Breast epithelium (tissue), 4 donors: ENCODE measurements around the gene BAMBI. TPM values are rescaled to one million over a fixed set of nuclear protein-coding genes. Genes with fewer than 3 reads are reported as not detected.
"Not testable (repeated sequence)": the region's sequence is repeated elsewhere in the genome, so short reads cannot be mapped to it uniquely, and the experiment has no call there.

Experiments
- DNase-seq, 2 donors: peaks; one replicate each; pipeline ENCODE4 v3.0.0-alpha.2; 2019; ENCODE audit warnings: low spot score in 2 of 2
- H3K27ac ChIP-seq, 2 donors: fragments of 200-600 bp; sonication (generic) in 1 of 2; one replicate each; pipeline ENCODE4 v1.5.1; 2016 to 2019; ENCODE audit warnings: mild to moderate bottlenecking in 1 of 2
- H3K27me3 ChIP-seq, 2 donors: fragments of 200-600 bp; sonication (generic) in 1 of 2; one replicate each; pipeline versions ENCODE4 v1.5.1 to v1.6.0; 2017 to 2019; ENCODE audit warnings: control low read depth in 1 of 2, mild to moderate bottlenecking in 1 of 2
- H3K36me3 ChIP-seq: fragments of 200-600 bp; one replicate; pipeline ENCODE4 v1.5.1; 2019
- H3K4me1 ChIP-seq, 2 donors: fragments of 200-600 bp; sonication (generic); one replicate each; pipeline ENCODE4 v1.5.1; 2016 to 2019; ENCODE audit warnings: control low read depth in 1 of 2
- H3K4me3 ChIP-seq, 3 donors: fragments of 200-600 bp; sonication (generic); 1 replicate in 2 of 3; 2 replicates in 1 of 3; pipeline ENCODE4 v1.5.1; 2016 to 2019; ENCODE audit warnings: mild to moderate bottlenecking in 3 of 3, moderate library complexity in 2 of 3
- H3K9me3 ChIP-seq, 2 donors: fragments of 200-600 bp; sonication (generic) in 1 of 2; one replicate each; pipeline ENCODE4 v1.5.1; 2016 to 2019; ENCODE audit warnings: control low read depth in 1 of 2
- POLR2A ChIP-seq: fragments of 450-650 bp; IDR thresholded peaks from one replicate; pipeline ENCODE4 v1.6.1; 2016; ENCODE audit warnings: antibody characterized with exemption, mild to moderate bottlenecking, moderate library complexity
- POLR2AphosphoS5 ChIP-seq, 3 donors: sonication (generic); formaldehyde crosslinking; IDR thresholded peaks; one replicate each; pipeline ENCODE4 v1.6.1; 2017; ENCODE audit warnings: antibody characterized with exemption in 3 of 3
- intact Hi-C: fragments of 100-400 bp; cut with DNase I; formaldehyde crosslinking; loops from one replicate; pipeline ENCODE4 v1.15.1; 2023; ENCODE audit warnings: low total_unique reads
- total RNA-seq, 3 donors: library from RNA; depleted of rRNA; stranded (reverse); fragments of >200 nt; gene quantifications; one replicate each; pipeline ENCODE4 v1.1.0, GENCODE V29; 2016
- TF ChIP-seq, protein P1 (sequence below), 3 donors: fragments of 450-650 bp; IDR thresholded peaks; one replicate each; pipeline ENCODE4 v1.5.1; 2016 to 2017; ENCODE audit warnings: antibody characterized with exemption in 3 of 3, mild to moderate bottlenecking in 3 of 3, moderate library complexity in 3 of 3

BAMBI gene
- total RNA-seq, 3 donors from 2014 or later, result 3.4 to 41.9 (median 7.5) TPM

DNA sequence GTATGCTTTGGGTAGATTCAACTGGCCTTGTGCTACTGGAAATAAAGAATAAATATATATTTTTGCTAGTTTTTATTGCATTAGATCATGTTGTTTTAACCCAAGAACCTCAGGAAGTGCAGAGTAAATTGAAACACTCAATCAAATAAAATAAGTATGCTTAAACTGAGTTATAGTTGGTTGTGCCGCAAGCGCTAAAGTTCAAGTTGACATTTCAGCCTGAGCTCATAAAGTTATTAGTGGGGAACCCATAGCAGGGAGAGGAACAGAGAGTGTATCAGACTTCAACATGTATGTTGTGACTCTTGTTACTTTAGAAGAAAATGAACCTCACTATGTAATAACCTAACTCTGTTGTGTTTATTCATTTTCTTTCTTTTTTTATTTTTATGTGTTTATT lies 25.2 kb upstream of the BAMBI start:
- H3K36me3 ChIP-seq, result no peaks in the 10 kb centered on the region
- TF ChIP-seq POLR2AphosphoS5 (IDR thresholded peaks at IDR 0.05) (no peak), POLR2A (no peak)
- TF ChIP-seq, protein P1, sequence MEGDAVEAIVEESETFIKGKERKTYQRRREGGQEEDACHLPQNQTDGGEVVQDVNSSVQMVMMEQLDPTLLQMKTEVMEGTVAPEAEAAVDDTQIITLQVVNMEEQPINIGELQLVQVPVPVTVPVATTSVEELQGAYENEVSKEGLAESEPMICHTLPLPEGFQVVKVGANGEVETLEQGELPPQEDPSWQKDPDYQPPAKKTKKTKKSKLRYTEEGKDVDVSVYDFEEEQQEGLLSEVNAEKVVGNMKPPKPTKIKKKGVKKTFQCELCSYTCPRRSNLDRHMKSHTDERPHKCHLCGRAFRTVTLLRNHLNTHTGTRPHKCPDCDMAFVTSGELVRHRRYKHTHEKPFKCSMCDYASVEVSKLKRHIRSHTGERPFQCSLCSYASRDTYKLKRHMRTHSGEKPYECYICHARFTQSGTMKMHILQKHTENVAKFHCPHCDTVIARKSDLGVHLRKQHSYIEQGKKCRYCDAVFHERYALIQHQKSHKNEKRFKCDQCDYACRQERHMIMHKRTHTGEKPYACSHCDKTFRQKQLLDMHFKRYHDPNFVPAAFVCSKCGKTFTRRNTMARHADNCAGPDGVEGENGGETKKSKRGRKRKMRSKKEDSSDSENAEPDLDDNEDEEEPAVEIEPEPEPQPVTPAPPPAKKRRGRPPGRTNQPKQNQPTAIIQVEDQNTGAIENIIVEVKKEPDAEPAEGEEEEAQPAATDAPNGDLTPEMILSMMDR (IDR thresholded peaks at IDR 0.05), result no peak
- intact Hi-C loops, result no loop called here

GRCh38 chr10:28652703-28653102 lies 24.6 kb upstream of the BAMBI start:
- Histone ChIP-seq H3K27ac (no peak overlapping the region), H3K9me3 (peaks cover 0 to 5% of the 10 kb centered on the region in 2 donors), H3K36me3 (no peaks in the 10 kb centered on the region), H3K27me3 (no peaks in the 10 kb centered on the region), H3K4me3 (no peak overlapping the region), H3K4me1 (no peaks in the 10 kb centered on the region)
- TF ChIP-seq POLR2A (no peak), POLR2AphosphoS5 (IDR thresholded peaks at IDR 0.05) (no peak)
- TF ChIP-seq, protein P1 (IDR thresholded peaks at IDR 0.05), result no peak
- intact Hi-C loops, result no loop called here
- DNase-seq, result no peak

More for the DNA sequence above, 25.2 kb upstream of the BAMBI start:
- no peak for DNase-seq
- Histone ChIP-seq H3K9me3 (peaks cover 0 to 5% of the 10 kb centered on the region in 2 donors), H3K27ac (no peak overlapping the region), H3K4me1 (no peaks in the 10 kb centered on the region), H3K4me3 (no peak overlapping the region), H3K27me3 (no peaks in the 10 kb centered on the region)

DNA sequence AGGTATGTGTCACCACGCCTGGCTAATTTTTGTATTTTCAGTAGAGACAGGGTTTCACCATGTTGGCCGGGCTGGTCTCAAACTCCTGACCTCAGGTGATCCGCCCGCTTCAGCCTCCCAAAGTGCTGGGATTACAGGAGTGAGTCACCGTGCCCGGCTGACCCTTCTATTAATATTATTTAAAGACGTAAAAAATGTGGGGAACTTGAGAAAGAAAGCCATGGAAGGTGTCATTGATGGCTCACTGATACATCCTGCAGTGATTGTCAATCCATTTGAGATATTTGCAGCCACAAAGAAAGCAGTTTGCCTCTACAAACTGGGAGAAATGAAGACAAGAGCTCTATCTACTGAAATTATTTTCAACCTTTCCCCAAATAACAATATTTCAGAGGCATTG lies 18.5 kb upstream of the BAMBI start:
- H3K9me3 ChIP-seq, H3K4me3 ChIP-seq, H3K4me1 ChIP-seq, H3K27ac ChIP-seq, intact Hi-C loops, DNase-seq, H3K36me3 ChIP-seq, H3K27me3 ChIP-seq: not testable (repeated sequence)

DNA sequence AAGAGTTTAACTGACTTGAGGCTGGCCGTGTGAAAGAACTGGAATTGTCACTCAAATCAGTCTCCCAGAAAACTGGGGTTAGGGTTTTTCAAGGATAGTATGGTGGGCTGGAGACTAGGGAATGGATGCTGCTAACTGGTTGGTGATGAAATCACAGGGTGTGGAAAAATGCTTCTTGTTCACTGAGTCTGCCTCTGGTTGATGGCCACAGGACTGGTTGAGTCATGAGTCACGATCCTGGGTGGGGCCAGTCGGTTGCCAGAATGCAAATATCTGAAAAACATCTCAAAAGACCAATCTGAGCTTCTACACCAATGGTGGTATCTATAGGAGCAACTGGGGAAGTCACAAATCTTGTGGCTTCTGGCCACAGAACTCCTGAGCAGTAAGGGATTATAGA lies 16.3 kb upstream of the BAMBI start:
- intact Hi-C loops, result no loop called here
- H3K36me3 ChIP-seq, result no peaks in the 10 kb centered on the region
- H3K4me3 ChIP-seq, result no peak overlapping the region
- H3K27ac ChIP-seq, result no peak overlapping the region
- TF ChIP-seq POLR2A, result no peak
- TF ChIP-seq, protein P1 (IDR thresholded peaks at IDR 0.05), result no peak
- no peak for TF ChIP-seq POLR2AphosphoS5 (IDR thresholded peaks at IDR 0.05)
- H3K27me3 ChIP-seq, result no peaks in the 10 kb centered on the region
- no peaks in the 10 kb centered on the region for H3K9me3 ChIP-seq
- no peaks in the 10 kb centered on the region for H3K4me1 ChIP-seq
- DNase-seq, result no peak

- Histone ChIP-seq H3K9me3 (no peaks in the 10 kb centered on the region), H3K36me3 (no peaks in the 10 kb centered on the region), H3K27ac (no peak overlapping the region), H3K4me3 (no peak overlapping the region), H3K4me1 (no peaks in the 10 kb centered on the region), H3K27me3 (peaks cover 0 to 7% of the 10 kb centered on the region in 2 donors)
- peak; percentile 61 to 78 for DNase-seq
- intact Hi-C loops, result no loop called here
- TF ChIP-seq POLR2AphosphoS5 (IDR thresholded peaks at IDR 0.05), result no peak
- TF ChIP-seq, protein P1 (IDR thresholded peaks at IDR 0.05), result peak; percentile 81 to 96 (median 88)
Observed at GRCh38 chr10:28663576-28664368, 13.5 kb upstream of the BAMBI start.
